ENCODE data around the gene TCF7L2. TPM values are rescaled to one million over a fixed set of nuclear protein-coding genes. Genes with fewer than 3 reads are reported as not detected.

TCF7L2 gene
- total and polyA plus RNA-seq, 8 donors: 6.7 to 179 (median 61.7) TPM

GRCh38 chr10:113157441-113157840 is 207.4 kb downstream of the TCF7L2 start:
- peaks cover 52 to 92% (median 86%) of the 10 kb centered on the region in 4 donors for H3K36me3 ChIP-seq
- no peak for TF ChIP-seq CTCF (IDR thresholded peaks at IDR 0.05)
- TF ChIP-seq POLR2AphosphoS5 (IDR thresholded peaks at IDR 0.05): no peak
- no peak for TF ChIP-seq EP300 (IDR thresholded peaks at IDR 0.05)
- TF ChIP-seq POLR2A (IDR thresholded peaks at IDR 0.05): no peak
- no peaks in the 10 kb centered on the region for H3K9me3 ChIP-seq
- peaks cover 0 to 19% (median 7%) of the 10 kb centered on the region in 4 donors for H3K4me1 ChIP-seq
- no peak overlapping the region for H3K4me3 ChIP-seq
- H3K27me3 ChIP-seq: no peaks in the 10 kb centered on the region
- no peak for DNase-seq
- 91 to 97% (median 93%) methylated on average over 7 of the region's 7 CpGs for WGBS, 5 donors
- intact Hi-C loops (cut with DNase I; ENCODE audit: low total_unique reads): no loop called here
- H3K27ac ChIP-seq: peak overlapping the region in 1 of 5 donors; percentile 7

GRCh38 chr10:113158183-113158582 is 208.1 kb downstream of the TCF7L2 start:
- TF ChIP-seq EP300 (IDR thresholded peaks at IDR 0.05) (no peak), POLR2AphosphoS5 (IDR thresholded peaks at IDR 0.05) (no peak), POLR2A (IDR thresholded peaks at IDR 0.05) (no peak), CTCF (IDR thresholded peaks at IDR 0.05) (no peak)
- intact Hi-C loops (cut with DNase I; ENCODE audit: low total_unique reads): no loop called here
- peak in 1 of 2 donors; percentile 57 for DNase-seq
- peaks cover 0 to 26% (median 12%) of the 10 kb centered on the region in 4 donors for H3K4me1 ChIP-seq
- no peaks in the 10 kb centered on the region for H3K27me3 ChIP-seq
- H3K9me3 ChIP-seq: no peaks in the 10 kb centered on the region
- no peak overlapping the region for H3K4me3 ChIP-seq
- 32 to 69% (median 68%) methylated on average over 3 of the region's 3 CpGs for WGBS, 5 donors
- H3K36me3 ChIP-seq: peaks cover 45 to 88% (median 80%) of the 10 kb centered on the region in 4 donors
- H3K27ac ChIP-seq: peak overlapping the region in 1 of 5 donors; percentile 7

GRCh38 chr10:113159563-113159962 is 209.5 kb downstream of the TCF7L2 start:
- H3K4me3 ChIP-seq: no peak overlapping the region
- TF ChIP-seq EP300 (IDR thresholded peaks at IDR 0.05): no peak
- TF ChIP-seq POLR2A (IDR thresholded peaks at IDR 0.05): no peak
- no peak for TF ChIP-seq POLR2AphosphoS5 (IDR thresholded peaks at IDR 0.05)
- no peak for TF ChIP-seq CTCF (IDR thresholded peaks at IDR 0.05)
- peaks cover 34 to 83% (median 75%) of the 10 kb centered on the region in 4 donors for H3K36me3 ChIP-seq
- 86 to 93% (median 91%) methylated on average over 8 of the region's 8 CpGs for WGBS, 5 donors
- no peak for DNase-seq
- H3K4me1 ChIP-seq: peaks cover 0 to 34% (median 15%) of the 10 kb centered on the region in 4 donors
- intact Hi-C loops (cut with DNase I; ENCODE audit: low total_unique reads): no loop called here
- H3K27me3 ChIP-seq: no peaks in the 10 kb centered on the region
- H3K9me3 ChIP-seq: no peaks in the 10 kb centered on the region
- no peak overlapping the region for H3K27ac ChIP-seq

- TF ChIP-seq CTCF (IDR thresholded peaks at IDR 0.05) (no peak), EP300 (IDR thresholded peaks at IDR 0.05) (no peak), POLR2A (IDR thresholded peaks at IDR 0.05) (no peak), POLR2AphosphoS5 (IDR thresholded peaks at IDR 0.05) (no peak)
- Histone ChIP-seq H3K36me3 (peaks cover 36 to 79% (median 73%) of the 10 kb centered on the region in 4 donors), H3K4me3 (no peak overlapping the region), H3K4me1 (peaks cover 0 to 34% (median 15%) of the 10 kb centered on the region in 4 donors), H3K27me3 (no peaks in the 10 kb centered on the region), H3K27ac (no peak overlapping the region), H3K9me3 (no peaks in the 10 kb centered on the region)
- 88 to 95% (median 89%) methylated on average over 10 of the region's 10 CpGs for WGBS, 5 donors
- intact Hi-C loops (cut with DNase I; ENCODE audit: low total_unique reads): no loop called here
- no peak for DNase-seq
These were observed 210.6 kb downstream of the TCF7L2 start for GRCh38 chr10:113160641-113161040.

All from stomach (tissue), 9 donors.